Kidney glomerular epithelial cell (primary cell): ENCODE data around the gene ERN1.

Experiments
- DNase-seq: peaks from one replicate; lab custom pipeline; 2025; lab: John Stamatoyannopoulos, UW

The ERN1 gene

DNA sequence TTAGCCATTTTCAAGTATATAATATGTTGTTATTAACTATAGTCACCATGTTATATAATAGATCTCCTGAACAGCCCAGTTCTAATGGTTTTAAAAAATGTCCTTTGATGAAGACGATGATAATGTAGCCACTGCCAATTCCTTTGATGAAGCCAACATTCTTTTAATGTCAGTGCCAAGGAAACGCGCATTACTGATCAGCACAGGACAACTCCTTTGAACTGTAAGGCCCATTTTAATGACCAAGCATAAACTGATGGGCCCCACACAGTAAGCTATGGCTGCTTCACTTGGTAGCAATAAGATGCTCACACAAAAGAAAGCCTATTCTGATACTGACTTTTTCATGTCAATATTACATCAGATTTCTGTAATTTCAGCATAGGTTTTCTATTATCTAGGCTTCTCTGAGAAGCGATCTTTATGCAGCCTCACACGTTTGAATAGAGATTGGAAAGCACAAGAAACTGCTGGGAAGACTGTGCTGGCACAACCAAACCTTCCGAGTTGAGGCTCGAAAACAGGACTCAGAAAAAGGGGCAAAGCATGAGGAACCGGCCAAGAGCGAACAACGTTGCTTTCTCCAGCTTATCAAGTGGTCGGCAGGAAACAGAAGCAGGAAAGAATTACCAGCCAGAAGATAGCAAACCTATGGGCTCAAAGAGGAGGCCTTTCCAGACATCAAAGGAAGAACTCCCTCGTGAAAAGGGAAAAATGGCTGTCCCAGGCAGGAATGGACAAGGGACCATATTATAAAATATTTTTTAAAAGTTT is 19.4 kb downstream of the ERN1 start:
- DNase-seq: no peak

- DNase-seq: no peak
Observed at GRCh38 chr17:64109400-64109799, 20.5 kb downstream of the ERN1 start.

DNA sequence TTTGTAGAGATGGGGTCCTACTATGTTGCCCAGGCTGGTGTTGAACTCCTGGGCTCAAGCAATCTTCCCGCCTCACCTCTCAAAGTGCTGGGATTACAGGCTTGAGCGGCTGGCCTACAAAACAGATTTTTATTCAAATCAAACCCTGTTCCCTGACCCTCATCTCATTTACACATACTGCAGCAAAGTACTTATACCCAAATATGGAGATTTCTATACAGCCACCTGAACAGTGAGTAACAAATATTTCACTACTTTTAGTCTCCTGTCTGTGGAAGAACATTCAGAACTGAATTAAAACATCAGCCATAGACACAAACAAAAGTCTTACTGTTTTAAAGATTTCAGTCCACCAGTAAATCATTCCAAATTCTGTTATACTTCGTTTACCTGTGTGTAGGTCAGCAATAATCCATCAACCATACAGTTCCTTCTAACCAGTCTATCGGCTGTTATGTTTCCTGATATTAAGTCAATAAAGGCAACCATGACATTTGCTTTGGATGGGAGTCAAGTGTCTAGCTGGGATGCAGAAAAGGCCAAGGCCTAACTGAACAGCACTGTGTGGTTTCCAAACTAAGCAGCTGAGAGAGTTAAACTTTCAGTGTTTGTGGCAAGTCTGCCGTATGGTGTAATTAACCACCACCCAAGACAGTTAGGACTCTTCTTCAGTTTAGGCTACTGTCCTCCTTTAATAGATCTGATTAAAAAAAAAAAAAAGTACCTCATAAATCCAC is 22.3 kb downstream of the ERN1 start:
- DNase-seq: no peak

DNA sequence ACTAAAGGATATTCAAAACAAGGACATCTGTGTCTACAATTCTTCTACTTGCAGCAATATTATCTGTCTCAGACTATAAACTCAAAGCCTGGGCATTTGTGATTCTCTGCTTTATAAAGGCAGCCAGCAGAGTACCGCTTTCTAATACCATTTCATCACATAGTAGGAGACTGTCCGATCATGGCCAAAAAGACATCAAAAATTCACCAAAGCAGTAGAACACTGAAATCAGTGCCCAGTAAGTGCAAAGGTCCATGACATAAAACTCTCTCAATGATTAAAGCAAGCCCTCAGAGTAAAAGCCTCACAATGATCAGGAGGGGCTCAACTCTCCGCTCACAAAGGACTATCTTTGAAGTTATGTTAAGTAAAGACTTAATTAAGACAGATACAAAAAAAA is 23.0 kb downstream of the ERN1 start:
- no peak for DNase-seq

GRCh38 chr17:64103391-64104364 is 26.3 kb downstream of the ERN1 start:
- no peak for DNase-seq

GRCh38 chr17:64102627-64103390 is 27.1 kb downstream of the ERN1 start:
- DNase-seq: no peak

GRCh38 chr17:64099543-64099942 is 30.4 kb downstream of the ERN1 start:
- no peak for DNase-seq

- DNase-seq: no peak
Observed at GRCh38 chr17:64097196-64097936, 32.6 kb downstream of the ERN1 start.

DNA sequence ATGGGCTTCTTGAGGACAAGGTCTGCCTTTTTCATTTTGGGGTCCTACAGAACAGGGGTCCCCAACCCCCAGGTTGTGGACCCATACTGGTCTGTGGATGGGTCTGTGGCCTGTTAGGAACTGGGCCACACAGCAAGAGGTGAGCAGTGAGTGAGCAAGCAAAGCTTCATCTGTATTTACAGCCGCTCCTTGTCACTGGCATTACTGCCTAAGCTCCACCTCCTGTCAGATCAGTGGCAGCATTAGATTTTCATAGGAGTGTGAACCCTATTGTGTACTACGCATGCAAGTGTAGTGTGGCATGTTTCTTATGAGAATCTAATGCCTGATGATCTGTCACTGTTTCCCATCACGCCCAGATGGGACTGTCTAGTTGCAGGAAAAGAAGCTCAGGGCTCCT is 33.9 kb downstream of the ERN1 start:
- no peak for DNase-seq

DNA sequence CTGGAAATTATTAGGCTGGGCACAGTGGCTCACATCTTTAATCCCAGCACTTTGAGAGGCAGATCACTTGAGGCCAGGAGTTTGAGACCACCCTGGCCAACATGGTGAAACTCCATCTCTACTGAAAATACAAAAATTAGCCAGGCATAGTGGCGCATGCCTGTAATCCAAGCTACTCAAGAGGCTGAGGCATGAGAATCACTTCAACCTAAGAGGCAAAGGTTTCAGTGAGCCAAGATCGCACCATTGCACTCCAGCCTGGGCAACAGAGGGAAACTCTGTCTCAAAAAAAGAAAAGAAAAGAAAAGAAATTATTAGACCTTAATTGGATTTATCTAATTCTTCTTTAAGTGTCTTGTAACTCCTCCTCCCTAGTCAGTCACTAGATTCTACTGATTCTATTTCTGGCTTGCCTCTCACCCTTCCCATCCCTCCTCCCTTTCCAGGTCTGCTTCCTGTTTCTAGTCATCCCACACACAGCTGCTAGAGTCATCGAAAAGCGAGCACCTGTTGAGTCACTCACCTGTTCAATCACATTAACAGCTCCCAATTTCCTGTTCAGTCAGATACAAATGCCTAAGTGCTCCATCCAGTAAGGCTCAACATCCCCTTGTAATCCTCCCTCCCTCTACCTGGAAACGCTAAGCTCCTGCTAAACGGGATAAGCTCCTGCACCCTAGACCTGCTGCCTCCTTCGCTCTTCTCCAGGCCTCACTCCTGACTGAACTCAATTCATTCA is 34.6 kb downstream of the ERN1 start:
- DNase-seq: peak; percentile 3

GRCh38 chr17:64094412-64094811 is 35.5 kb downstream of the ERN1 start:
- no peak for DNase-seq

GRCh38 chr17:64092952-64093451 is 36.9 kb downstream of the ERN1 start:
- DNase-seq: no peak

DNA sequence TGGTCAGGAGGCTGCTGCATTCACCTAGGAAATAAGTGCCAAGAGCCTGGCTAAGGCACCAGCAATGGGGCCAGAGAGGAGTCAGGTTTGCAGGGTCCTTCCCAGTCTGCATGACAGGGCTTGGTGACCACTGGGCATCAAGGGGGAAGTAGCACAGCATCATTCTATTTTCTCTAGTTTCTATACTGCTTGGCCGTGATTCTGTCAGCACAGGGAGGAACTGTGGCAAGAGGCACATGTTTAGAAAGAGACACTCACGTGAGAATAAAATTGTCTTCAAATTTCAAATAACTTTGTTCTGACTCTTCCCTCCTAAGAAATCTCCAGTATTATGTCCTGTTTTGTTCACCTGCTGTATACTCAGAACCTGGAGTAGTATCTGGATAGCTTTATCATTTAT is 37.8 kb downstream of the ERN1 start:
- no peak for DNase-seq

DNA sequence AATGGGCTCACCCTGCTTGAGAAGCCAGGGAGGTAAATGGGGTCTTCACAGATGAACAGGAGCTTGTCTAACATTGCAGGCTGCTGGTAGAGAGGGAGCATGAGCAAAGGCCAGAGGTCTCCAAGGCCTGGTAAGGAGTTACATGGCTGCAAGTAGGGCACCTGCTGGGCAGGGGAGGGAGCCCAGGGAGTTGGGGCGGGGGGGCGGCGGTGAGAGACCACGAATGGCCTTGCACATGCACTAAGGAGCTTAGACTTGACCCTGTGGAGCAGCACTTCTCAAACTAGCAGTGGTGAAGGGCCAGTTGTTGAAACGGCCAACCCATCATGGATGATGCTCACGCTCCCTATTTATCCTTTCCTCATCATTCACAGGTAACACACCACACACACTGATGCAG is 38.4 kb downstream of the ERN1 start:
- no peak for DNase-seq

- DNase-seq: no peak
Observed at GRCh38 chr17:64091116-64091515, 38.8 kb downstream of the ERN1 start.

DNA sequence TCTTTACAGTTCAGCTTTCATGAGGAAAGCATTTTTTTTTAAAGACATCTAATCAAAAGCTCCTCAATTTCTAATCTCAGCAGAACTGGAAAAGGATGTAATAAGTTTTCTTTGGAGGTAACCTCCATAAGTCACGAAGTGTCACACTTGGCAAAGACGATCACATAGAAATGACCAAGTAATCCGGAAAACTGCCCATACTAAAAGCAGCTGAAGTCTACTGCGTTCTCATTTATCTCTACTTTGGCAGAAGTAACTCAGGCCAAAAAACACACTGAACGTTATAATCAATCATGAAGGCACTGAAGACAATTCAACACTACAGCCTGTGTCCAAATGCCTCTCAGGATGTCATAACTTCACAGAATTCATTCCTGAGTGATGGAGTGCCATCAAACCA is 39.8 kb downstream of the ERN1 start:
- no peak for DNase-seq

DNA sequence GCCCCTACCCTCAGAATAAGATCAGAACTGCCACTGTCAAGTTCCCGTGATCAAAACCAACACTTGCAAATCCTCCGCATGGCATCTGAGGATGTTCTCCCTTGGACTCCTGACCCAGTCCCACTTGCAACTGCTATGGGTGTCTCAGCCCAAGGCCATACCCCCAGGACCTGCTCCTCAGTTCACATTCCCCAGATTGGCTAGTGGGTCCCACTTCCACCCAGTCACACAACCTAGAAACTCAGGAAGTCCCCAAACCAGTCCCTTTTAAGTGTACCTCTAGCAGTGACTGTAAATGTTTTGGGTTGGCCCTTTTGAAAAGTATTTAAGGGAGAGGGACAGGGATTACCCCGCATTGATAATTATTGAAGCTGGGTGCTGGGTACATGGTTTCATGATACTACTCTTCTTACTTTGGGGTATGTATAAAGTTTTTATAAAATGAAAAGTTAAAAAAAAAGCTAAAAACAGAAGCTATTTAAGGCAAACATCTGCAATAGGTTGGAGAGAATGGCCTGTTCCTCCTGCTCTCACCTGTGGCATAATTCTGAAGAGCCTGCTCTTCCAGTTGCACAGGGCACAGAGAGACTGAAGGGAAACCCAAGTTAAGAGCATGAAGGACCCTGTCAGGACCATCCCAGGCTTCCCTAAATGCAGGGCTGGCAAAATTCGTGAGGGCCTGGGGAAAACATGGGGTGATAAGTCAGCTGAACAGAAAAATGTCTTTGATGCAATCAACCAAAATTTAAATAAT is 42.5 kb downstream of the ERN1 start:
- DNase-seq: no peak

- no peak for DNase-seq
Observed at GRCh38 chr17:64085650-64086005, 44.3 kb downstream of the ERN1 start.

DNA sequence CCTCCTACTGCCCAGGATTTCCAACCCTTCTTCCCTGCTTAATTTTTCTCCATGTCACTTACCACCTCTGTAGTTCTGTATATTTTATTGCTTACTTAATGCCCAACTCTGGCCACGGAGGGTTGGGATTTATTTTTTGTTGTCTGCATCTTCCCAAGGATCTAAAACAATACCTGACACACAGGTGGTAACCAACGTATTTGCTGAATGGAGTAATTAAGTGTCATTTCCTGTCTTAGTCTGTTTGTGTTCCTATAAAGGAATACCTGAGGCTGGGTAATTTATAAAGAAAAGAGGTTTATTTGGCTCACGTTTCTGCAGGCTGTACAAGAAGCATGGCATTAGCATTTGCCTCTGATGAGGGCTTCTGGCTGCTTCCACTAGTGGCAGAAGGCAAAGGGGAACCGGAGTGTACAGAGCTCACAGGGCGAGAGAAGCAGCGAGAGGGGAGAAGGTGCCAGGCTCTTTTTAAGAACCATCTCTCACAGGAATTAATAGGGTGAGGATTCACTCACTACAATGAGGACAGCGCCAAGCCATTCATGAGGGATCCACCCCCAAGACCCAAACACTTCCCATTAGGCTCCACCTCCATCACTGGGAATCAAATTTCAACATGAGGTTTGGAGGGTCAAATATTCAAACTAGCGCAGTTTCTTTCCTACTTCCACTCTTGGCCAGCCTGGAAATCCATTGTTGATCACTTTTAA is 44.8 kb downstream of the ERN1 start:
- no peak for DNase-seq
